ENCODE data around the gene RALGDS. TPM values are rescaled to one million over a fixed set of nuclear protein-coding genes. Genes with fewer than 3 reads are reported as not detected.

The RALGDS gene
- total RNA-seq, 2 donors from 2014 or later = 24.2 to 39.7 TPM

- peak overlapping the region; percentile 52 for H3K27ac ChIP-seq
- intact Hi-C loops (cut with DNase I) = loop anchor here (1.0 to 5.0 kb wide), 3 partner anchors 42 to 113 kb away; partner anchors contain the start of gene GTF3C5
- H3K4me1 ChIP-seq = peaks cover 24% of the 10 kb centered on the region
- DNase-seq = no peak
- no peaks in the 10 kb centered on the region for H3K36me3 ChIP-seq
- no peak for TF ChIP-seq CTCF (IDR thresholded peaks at IDR 0.05)
- no peaks in the 10 kb centered on the region for H3K27me3 ChIP-seq
- H3K4me3 ChIP-seq = no peak overlapping the region
- H3K9me3 ChIP-seq = no peaks in the 10 kb centered on the region
- H3K9ac ChIP-seq (ENCODE audit: low read depth in 2 of 2, low read length in 2 of 2) = peak overlapping the region; percentile 3 to 85
These were observed 24.1 kb upstream of the RALGDS start for GRCh38 chr9:133144904-133145851.

GRCh38 chr9:133144142-133144903, 23.3 kb upstream of the RALGDS start:
- Histone ChIP-seq H3K36me3 (no peaks in the 10 kb centered on the region), H3K4me3 (peak overlapping the region; percentile 29), H3K27ac (peak overlapping the region; percentile 52), H3K4me1 (peaks cover 24% of the 10 kb centered on the region), H3K9ac (ENCODE audit: low read depth in 2 of 2, low read length in 2 of 2) (peak overlapping the region; percentile 78 to 85), H3K27me3 (no peaks in the 10 kb centered on the region), H3K9me3 (no peaks in the 10 kb centered on the region)
- intact Hi-C loops (cut with DNase I) = loop anchor here (1.0 kb wide), 1 partner anchor 41 kb away; no protein-coding TSS in a partner anchor
- peak; percentile 96 for TF ChIP-seq CTCF (IDR thresholded peaks at IDR 0.05)
- DNase-seq = peak; percentile 91

- Histone ChIP-seq H3K4me3 (peak overlapping the region; percentile 29), H3K9me3 (no peaks in the 10 kb centered on the region), H3K27ac (peak overlapping the region; percentile 52), H3K36me3 (no peaks in the 10 kb centered on the region), H3K4me1 (peaks cover 24% of the 10 kb centered on the region), H3K9ac (ENCODE audit: low read depth in 2 of 2, low read length in 2 of 2) (peak overlapping the region; percentile 78 to 85), H3K27me3 (no peaks in the 10 kb centered on the region)
- no peak for DNase-seq
- intact Hi-C loops (cut with DNase I) = loop anchor here (1.0 kb wide), 1 partner anchor 40 kb away; no protein-coding TSS in a partner anchor
- TF ChIP-seq CTCF (IDR thresholded peaks at IDR 0.05) = no peak
These were observed 22.6 kb upstream of the RALGDS start for GRCh38 chr9:133143639-133144141.

- H3K9me3 ChIP-seq = no peaks in the 10 kb centered on the region
- H3K4me3 ChIP-seq = no peak overlapping the region
- H3K27ac ChIP-seq = peak overlapping the region; percentile 34
- no peaks in the 10 kb centered on the region for H3K36me3 ChIP-seq
- no peaks in the 10 kb centered on the region for H3K27me3 ChIP-seq
- H3K9ac ChIP-seq (ENCODE audit: low read depth in 2 of 2, low read length in 2 of 2) = peak overlapping the region; percentile 26 to 58
- intact Hi-C loops (cut with DNase I) = no loop called here
- TF ChIP-seq CTCF (IDR thresholded peaks at IDR 0.05) = no peak
- DNase-seq = peak; percentile 40
- H3K4me1 ChIP-seq = peaks cover 30% of the 10 kb centered on the region
These were observed 21.9 kb upstream of the RALGDS start for GRCh38 chr9:133142684-133143622.
